Measurements from ENCODE around the gene ACTG2.

DNA sequence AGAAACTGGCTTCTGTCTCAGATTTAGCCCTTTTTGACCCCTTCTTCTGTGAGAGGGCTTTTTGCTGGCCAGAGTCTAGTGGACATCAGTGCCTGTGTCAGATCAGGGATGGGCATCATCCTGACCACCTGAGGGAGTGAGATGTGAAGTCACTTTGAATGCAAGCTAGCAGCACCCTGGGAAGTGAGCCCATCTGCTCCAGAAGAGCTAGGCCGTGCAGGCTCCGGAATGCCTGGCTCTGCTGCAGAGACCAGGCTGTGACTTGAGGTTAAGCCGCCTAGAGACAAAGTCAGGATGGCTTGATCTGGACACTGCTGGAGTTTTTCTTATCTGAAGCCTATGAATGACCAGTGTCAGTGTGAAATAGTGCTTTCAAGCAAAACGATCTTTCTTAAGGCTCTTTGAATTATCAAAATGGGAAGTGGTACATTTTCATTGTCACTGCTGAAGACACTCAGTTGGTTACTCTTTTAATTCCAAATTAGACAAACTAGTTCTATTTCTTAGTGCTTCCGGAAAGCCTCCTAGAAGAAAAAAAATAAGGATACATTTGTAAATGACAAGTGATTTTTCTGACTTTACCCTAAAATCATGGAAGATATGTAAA, 54.7 kb downstream of the ACTG2 start:
- TF ChIP-seq TCF7L2 (IDR thresholded peaks at IDR 0.05; ENCODE audit: low read depth, low read length) (no peak), POLR2AphosphoS5 (IDR thresholded peaks at IDR 0.05; ENCODE audit: low read depth, low read length) (no peak)
- TF ChIP-seq, protein P1, sequence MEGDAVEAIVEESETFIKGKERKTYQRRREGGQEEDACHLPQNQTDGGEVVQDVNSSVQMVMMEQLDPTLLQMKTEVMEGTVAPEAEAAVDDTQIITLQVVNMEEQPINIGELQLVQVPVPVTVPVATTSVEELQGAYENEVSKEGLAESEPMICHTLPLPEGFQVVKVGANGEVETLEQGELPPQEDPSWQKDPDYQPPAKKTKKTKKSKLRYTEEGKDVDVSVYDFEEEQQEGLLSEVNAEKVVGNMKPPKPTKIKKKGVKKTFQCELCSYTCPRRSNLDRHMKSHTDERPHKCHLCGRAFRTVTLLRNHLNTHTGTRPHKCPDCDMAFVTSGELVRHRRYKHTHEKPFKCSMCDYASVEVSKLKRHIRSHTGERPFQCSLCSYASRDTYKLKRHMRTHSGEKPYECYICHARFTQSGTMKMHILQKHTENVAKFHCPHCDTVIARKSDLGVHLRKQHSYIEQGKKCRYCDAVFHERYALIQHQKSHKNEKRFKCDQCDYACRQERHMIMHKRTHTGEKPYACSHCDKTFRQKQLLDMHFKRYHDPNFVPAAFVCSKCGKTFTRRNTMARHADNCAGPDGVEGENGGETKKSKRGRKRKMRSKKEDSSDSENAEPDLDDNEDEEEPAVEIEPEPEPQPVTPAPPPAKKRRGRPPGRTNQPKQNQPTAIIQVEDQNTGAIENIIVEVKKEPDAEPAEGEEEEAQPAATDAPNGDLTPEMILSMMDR (IDR thresholded peaks at IDR 0.05) = no peak

Data from Panc1 (cell line).